ENCODE measurements around the gene GREM1.

DNA sequence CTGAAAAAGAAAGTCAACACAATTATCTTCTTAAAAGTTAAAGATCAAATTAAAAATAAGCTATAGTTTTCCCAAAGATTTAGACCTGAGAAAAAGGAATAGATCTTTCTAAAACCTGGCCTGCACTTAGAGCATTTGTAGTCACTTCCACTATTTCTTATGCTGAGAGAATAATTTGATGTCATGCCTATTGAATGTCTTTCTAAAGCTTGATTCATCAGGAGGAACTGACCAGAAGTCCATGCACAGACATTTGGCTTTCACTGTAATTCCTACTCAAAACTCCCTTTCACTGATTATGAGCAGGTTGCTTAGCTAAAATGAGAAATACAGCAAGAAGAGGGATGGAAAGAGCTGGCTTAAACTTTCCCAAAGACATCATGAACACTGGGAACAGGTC, 4.3 kb downstream of the GREM1 start:
- TF ChIP-seq, protein P1, sequence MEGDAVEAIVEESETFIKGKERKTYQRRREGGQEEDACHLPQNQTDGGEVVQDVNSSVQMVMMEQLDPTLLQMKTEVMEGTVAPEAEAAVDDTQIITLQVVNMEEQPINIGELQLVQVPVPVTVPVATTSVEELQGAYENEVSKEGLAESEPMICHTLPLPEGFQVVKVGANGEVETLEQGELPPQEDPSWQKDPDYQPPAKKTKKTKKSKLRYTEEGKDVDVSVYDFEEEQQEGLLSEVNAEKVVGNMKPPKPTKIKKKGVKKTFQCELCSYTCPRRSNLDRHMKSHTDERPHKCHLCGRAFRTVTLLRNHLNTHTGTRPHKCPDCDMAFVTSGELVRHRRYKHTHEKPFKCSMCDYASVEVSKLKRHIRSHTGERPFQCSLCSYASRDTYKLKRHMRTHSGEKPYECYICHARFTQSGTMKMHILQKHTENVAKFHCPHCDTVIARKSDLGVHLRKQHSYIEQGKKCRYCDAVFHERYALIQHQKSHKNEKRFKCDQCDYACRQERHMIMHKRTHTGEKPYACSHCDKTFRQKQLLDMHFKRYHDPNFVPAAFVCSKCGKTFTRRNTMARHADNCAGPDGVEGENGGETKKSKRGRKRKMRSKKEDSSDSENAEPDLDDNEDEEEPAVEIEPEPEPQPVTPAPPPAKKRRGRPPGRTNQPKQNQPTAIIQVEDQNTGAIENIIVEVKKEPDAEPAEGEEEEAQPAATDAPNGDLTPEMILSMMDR (IDR thresholded peaks at IDR 0.05; ENCODE audit: poor library complexity) = no peak
- no peak for TF ChIP-seq EZH2 (IDR thresholded peaks at IDR 0.05; ENCODE audit: borderline replicate concordance)
- no peak for TF ChIP-seq EZH2phosphoT487 (IDR thresholded peaks at IDR 0.05; ENCODE audit: low read depth, severe bottlenecking, unreplicated experiment)
